HL-60 (cell line): ENCODE data around the gene GFAP.

Experiments
- DNase-seq, 2 experiments: peaks; one replicate each; pipeline ENCODE4 v3.0.0-alpha.2; 2010 to 2020; ENCODE audit warnings: low read depth in 1 of 2, low spot score in 1 of 2
- H3K27ac ChIP-seq: fragments of 250-450 bp; sonication (Bioruptor Pico); replicated peaks from 2 replicates; pipeline ENCODE4 v1.5.1; 2020; ENCODE audit warnings: mild to moderate bottlenecking, moderate library complexity
- H3K27me3 ChIP-seq: fragments of 250-450 bp; sonication (Bioruptor Pico); 2 replicates; pipeline ENCODE4 v1.5.1; 2021; ENCODE audit warnings: mild to moderate bottlenecking, moderate library complexity; ENCODE audit not compliant: insufficient read depth, poor library complexity, severe bottlenecking
- H3K4me3 ChIP-seq: replicated peaks from 2 replicates; pipeline ENCODE4 v1.5.1; 2011; ENCODE audit warnings: mild to moderate bottlenecking, control low read depth, low read length; ENCODE audit not compliant: insufficient read depth
- GABPA ChIP-seq: IDR thresholded peaks from 2 replicates; pipeline ENCODE4 v1.6.1; 2012; ENCODE audit warnings: low read depth
- POLR2AphosphoS5 ChIP-seq: IDR thresholded peaks from 2 replicates; pipeline ENCODE4 v1.6.1; 2012; ENCODE audit warnings: low read depth
- SPI1 ChIP-seq: IDR thresholded peaks from 2 replicates; pipeline ENCODE4 v1.6.1; 2012; ENCODE audit warnings: low read depth, mild to moderate bottlenecking, borderline replicate concordance
- long read RNA-seq: library from polyadenylated mRNA; unstranded; transcript quantifications from one replicate; pipeline ENCODE4 v2.0.0, GENCODE V29; 2020
- TF ChIP-seq, protein P1 (sequence below): IDR thresholded peaks from one replicate; pipeline ENCODE4 v1.5.1; 2011; ENCODE audit warnings: low read length, control low read depth, inconsistent platforms; ENCODE audit not compliant: insufficient read depth
- TF ChIP-seq, protein P2 (sequence below): IDR thresholded peaks from 2 replicates; pipeline ENCODE4 v1.6.1; 2012; ENCODE audit warnings: low read depth; ENCODE audit not compliant: insufficient replicate concordance

Gene GFAP
- long read RNA-seq, result 0 reads

DNA sequence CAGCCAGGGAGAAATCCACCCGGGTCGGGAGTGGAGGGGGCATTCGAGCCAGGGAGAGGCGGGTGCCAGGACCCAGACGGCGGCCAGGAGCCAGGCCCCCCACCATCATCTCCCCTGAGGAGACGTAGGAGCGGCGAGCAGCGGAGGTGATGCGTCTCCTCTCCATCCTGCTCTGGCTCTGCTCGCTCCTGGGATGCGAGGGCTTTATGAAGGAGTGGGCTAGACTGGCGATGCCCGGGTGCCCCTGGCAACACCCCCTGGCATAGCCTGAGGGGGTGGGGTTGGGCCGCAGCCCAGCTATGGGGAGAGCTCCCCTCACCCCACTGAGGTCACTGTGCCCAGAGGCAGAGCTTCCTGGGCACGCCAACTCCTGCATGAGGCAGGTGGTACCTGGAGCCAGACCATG, at the start of gene GFAP:
Gene GFAP, minus strand, starts transcription at position 180 of the 406 bp plus-strand sequence. Its CDS starts 14 bp downstream, at position 166.
- Histone ChIP-seq H3K27me3 (peaks cover 9% of the 10 kb centered on the region), H3K27ac (no peak within 1 kb of the TSS), H3K4me3 (no peak within 1 kb of the TSS)
- no peak for TF ChIP-seq GABPA
- TF ChIP-seq POLR2AphosphoS5, result no peak
- TF ChIP-seq, protein P1, sequence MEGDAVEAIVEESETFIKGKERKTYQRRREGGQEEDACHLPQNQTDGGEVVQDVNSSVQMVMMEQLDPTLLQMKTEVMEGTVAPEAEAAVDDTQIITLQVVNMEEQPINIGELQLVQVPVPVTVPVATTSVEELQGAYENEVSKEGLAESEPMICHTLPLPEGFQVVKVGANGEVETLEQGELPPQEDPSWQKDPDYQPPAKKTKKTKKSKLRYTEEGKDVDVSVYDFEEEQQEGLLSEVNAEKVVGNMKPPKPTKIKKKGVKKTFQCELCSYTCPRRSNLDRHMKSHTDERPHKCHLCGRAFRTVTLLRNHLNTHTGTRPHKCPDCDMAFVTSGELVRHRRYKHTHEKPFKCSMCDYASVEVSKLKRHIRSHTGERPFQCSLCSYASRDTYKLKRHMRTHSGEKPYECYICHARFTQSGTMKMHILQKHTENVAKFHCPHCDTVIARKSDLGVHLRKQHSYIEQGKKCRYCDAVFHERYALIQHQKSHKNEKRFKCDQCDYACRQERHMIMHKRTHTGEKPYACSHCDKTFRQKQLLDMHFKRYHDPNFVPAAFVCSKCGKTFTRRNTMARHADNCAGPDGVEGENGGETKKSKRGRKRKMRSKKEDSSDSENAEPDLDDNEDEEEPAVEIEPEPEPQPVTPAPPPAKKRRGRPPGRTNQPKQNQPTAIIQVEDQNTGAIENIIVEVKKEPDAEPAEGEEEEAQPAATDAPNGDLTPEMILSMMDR, result no peak
- TF ChIP-seq, protein P2, sequence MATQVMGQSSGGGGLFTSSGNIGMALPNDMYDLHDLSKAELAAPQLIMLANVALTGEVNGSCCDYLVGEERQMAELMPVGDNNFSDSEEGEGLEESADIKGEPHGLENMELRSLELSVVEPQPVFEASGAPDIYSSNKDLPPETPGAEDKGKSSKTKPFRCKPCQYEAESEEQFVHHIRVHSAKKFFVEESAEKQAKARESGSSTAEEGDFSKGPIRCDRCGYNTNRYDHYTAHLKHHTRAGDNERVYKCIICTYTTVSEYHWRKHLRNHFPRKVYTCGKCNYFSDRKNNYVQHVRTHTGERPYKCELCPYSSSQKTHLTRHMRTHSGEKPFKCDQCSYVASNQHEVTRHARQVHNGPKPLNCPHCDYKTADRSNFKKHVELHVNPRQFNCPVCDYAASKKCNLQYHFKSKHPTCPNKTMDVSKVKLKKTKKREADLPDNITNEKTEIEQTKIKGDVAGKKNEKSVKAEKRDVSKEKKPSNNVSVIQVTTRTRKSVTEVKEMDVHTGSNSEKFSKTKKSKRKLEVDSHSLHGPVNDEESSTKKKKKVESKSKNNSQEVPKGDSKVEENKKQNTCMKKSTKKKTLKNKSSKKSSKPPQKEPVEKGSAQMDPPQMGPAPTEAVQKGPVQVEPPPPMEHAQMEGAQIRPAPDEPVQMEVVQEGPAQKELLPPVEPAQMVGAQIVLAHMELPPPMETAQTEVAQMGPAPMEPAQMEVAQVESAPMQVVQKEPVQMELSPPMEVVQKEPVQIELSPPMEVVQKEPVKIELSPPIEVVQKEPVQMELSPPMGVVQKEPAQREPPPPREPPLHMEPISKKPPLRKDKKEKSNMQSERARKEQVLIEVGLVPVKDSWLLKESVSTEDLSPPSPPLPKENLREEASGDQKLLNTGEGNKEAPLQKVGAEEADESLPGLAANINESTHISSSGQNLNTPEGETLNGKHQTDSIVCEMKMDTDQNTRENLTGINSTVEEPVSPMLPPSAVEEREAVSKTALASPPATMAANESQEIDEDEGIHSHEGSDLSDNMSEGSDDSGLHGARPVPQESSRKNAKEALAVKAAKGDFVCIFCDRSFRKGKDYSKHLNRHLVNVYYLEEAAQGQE, result no peak
- TF ChIP-seq SPI1, result no peak
- no peak for DNase-seq

DNA sequence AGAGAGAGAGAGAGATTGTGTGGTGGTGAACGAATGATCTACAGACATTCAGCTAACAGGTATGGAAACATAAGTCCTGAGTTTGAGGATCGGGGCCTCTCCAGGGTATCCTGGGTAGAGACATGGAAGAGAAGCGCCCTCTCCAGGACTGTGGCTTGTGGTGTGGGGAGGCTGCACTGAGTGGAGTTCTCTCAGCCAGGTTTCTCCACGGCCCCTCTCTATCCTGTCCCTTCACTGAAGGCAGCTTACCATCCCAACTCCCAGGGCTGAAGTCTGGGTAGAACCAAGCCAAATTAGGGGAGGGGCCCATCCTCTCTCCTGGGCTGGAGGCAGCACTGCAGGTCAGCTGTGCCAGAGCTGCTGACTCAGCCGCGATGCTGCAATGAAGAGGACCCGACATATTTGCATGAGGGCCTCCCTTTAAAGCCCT, 46.6 kb upstream of the GFAP start:
- peak in 1 of 2 experiments; percentile 15 for DNase-seq
- H3K27ac ChIP-seq, result no peak overlapping the region
- TF ChIP-seq, protein P1, result no peak
- TF ChIP-seq POLR2AphosphoS5 (no peak), GABPA (no peak), SPI1 (no peak)
- TF ChIP-seq, protein P2, result no peak
- no peak overlapping the region for H3K4me3 ChIP-seq
- peaks cover 27% of the 10 kb centered on the region for H3K27me3 ChIP-seq

DNA sequence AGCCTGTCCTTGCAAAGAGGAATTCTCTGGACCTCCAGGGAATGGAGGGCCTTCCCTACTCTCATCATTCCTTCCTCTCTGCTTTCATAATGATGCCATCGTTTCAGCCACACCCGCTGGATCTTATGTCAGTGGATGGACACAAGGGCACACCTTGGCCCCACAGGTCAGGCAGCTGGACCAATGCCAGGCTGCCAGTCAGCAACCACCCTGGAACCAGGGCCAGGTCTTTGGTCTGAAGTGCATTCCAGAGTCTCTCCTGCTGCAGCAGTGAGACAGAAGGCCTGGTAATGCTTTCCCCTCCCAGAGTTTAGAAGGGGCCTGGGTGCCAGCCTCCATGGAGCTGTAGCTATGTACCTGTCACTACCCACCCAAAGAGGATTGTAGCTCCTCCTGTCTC, 45.4 kb upstream of the GFAP start:
- TF ChIP-seq, protein P1, result no peak
- TF ChIP-seq, protein P2, result no peak
- TF ChIP-seq POLR2AphosphoS5 (no peak), GABPA (no peak), SPI1 (no peak)
- no peak overlapping the region for H3K4me3 ChIP-seq

More for the DNA sequence above, 45.4 kb upstream of the GFAP start:
- peaks cover 20% of the 10 kb centered on the region for H3K27me3 ChIP-seq
- no peak for DNase-seq
- H3K27ac ChIP-seq, result no peak overlapping the region
